Nephron (organoid): ENCODE measurements around the gene CD226.

Source experiments
- H3K27ac Mint-ChIP-seq, 3 experiments: 2 replicates each; pipeline ENCODE4 v1.8.0; 2020; ENCODE audit warnings: mixed read lengths in 3 of 3, mild to moderate bottlenecking in 2 of 3, moderate library complexity in 1 of 3
- H3K27me3 Mint-ChIP-seq: 2 replicates; pipeline ENCODE4 v1.8.0; 2021; ENCODE audit warnings: low read depth, mild to moderate bottlenecking, moderate library complexity, mixed read lengths
- H3K36me3 Mint-ChIP-seq: 2 replicates; pipeline ENCODE4 v1.8.0; 2020; ENCODE audit warnings: low read depth, mixed read lengths
- H3K4me1 Mint-ChIP-seq: 2 replicates; pipeline ENCODE4 v1.8.0; 2020; ENCODE audit warnings: mixed read lengths
- H3K4me3 Mint-ChIP-seq, 3 experiments: 2 replicates each; pipeline ENCODE4 v1.8.0; 2020; ENCODE audit warnings: mild to moderate bottlenecking in 3 of 3, mixed read lengths in 3 of 3, moderate library complexity in 2 of 3
- H3K9me3 Mint-ChIP-seq: 2 replicates; pipeline ENCODE4 v1.8.0; 2020; ENCODE audit warnings: mixed read lengths
- TF ChIP-seq, protein P1 (sequence below), 3 experiments: fragments of 200-600 bp; sonication (generic); IDR thresholded peaks; one replicate each; pipeline ENCODE4 v1.5.0; 2021; ENCODE audit warnings: antibody characterized with exemption in 3 of 3; ENCODE audit not compliant: unreplicated experiment in 3 of 3

The CD226 gene

DNA sequence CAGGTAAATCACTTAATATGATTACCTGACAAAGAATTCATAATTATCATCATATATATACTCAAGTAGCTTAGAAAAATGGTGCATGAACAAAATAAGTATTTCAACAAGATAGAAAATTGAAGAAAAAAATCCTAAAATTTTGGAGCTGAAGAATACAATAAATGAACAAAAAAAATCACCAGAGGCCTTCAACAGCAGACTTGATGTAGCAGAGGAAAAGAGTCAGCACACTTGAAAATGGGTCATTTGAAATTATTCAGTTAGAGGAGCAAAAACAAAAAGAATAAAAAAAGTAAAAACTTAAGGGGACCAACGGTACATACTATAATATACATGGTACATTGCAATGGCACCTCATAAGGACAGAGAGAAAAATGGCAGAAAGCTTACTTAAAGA, 40.2 kb upstream of the CD226 start:
- Mint-ChIP-seq H3K36me3 (peaks cover 45% of the 10 kb centered on the region), H3K27me3 (no peaks in the 10 kb centered on the region), H3K9me3 (peaks cover 28% of the 10 kb centered on the region), H3K27ac (no peak overlapping the region), H3K4me1 (no peaks in the 10 kb centered on the region), H3K4me3 (no peak overlapping the region)
- TF ChIP-seq, protein P1, sequence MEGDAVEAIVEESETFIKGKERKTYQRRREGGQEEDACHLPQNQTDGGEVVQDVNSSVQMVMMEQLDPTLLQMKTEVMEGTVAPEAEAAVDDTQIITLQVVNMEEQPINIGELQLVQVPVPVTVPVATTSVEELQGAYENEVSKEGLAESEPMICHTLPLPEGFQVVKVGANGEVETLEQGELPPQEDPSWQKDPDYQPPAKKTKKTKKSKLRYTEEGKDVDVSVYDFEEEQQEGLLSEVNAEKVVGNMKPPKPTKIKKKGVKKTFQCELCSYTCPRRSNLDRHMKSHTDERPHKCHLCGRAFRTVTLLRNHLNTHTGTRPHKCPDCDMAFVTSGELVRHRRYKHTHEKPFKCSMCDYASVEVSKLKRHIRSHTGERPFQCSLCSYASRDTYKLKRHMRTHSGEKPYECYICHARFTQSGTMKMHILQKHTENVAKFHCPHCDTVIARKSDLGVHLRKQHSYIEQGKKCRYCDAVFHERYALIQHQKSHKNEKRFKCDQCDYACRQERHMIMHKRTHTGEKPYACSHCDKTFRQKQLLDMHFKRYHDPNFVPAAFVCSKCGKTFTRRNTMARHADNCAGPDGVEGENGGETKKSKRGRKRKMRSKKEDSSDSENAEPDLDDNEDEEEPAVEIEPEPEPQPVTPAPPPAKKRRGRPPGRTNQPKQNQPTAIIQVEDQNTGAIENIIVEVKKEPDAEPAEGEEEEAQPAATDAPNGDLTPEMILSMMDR (IDR thresholded peaks at IDR 0.05; ENCODE audit: unreplicated experiment in 3 of 3) = no peak

DNA sequence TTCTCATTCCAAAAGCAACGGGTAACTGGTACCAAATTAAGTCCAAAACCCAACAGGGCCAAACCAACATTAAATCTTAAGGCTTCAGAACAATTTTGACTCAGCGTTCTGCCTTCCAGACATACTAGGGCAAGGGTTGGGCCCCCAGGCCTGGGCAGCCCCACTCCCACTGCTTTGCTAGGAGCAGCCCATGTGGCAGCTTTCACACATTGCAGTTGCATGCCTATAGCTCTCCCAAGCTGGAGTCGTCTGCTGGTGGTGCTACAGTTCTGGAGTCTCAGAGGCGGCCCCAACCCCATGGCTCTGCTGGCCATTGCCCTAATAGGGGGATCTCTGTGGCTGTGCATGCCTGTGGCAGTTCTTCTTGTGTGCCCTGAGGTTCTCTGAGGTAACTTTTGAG, 37.6 kb upstream of the CD226 start:
- Mint-ChIP-seq H3K27ac (no peak overlapping the region), H3K4me1 (peaks cover 7% of the 10 kb centered on the region), H3K4me3 (no peak overlapping the region), H3K9me3 (peaks cover 27% of the 10 kb centered on the region), H3K36me3 (peaks cover 40% of the 10 kb centered on the region), H3K27me3 (no peaks in the 10 kb centered on the region)
- TF ChIP-seq, protein P1 (IDR thresholded peaks at IDR 0.05; ENCODE audit: unreplicated experiment in 3 of 3) = no peak

DNA sequence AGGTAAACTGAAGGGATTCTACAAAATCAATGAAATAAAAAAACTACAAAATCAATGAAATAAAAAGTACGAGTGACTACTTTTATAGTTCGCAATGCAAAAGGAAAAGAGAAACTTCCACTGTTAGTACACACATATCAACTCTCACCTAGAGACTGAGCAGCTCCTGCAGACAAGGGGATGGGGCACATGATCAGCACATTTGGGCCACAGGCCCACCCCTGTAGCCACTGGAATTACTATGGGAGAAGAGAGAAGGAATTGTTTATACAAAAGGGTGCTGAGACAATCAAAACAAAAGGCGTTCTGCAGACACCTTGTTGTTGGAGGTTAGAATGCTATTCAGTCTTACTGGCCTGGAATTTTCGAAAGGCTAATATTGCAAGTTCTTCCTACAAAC, 34.7 kb upstream of the CD226 start:
- peaks cover 9% of the 10 kb centered on the region for H3K9me3 Mint-ChIP-seq
- peaks cover 7% of the 10 kb centered on the region for H3K4me1 Mint-ChIP-seq
- H3K36me3 Mint-ChIP-seq = peaks cover 32% of the 10 kb centered on the region
- H3K27ac Mint-ChIP-seq = no peak overlapping the region
- H3K27me3 Mint-ChIP-seq = no peaks in the 10 kb centered on the region
- H3K4me3 Mint-ChIP-seq = no peak overlapping the region
- TF ChIP-seq, protein P1 (IDR thresholded peaks at IDR 0.05; ENCODE audit: unreplicated experiment in 3 of 3) = no peak

DNA sequence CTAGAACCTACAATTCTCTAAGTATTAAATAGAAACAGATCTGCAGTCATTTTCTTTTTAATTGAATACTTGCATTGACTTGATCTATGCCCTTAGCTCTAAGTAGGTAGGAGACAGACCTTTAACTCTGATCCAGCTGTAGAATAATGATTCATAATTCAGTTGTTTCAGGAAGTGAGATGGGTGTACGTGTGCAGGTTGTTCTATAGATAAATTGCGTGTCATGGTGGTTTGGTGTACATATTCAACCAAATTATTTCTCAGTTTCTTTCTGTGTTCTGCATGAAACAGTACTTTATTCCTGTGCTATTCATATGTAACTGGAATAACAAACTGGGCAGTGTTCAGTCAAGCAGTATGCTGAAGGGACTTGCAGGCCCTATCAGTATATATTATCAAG, 34.3 kb upstream of the CD226 start:
- H3K27ac Mint-ChIP-seq = no peak overlapping the region
- TF ChIP-seq, protein P1 (IDR thresholded peaks at IDR 0.05; ENCODE audit: unreplicated experiment in 3 of 3) = no peak
- H3K27me3 Mint-ChIP-seq = no peaks in the 10 kb centered on the region
- peaks cover 32% of the 10 kb centered on the region for H3K36me3 Mint-ChIP-seq
- no peak overlapping the region for H3K4me3 Mint-ChIP-seq
- peaks cover 7% of the 10 kb centered on the region for H3K4me1 Mint-ChIP-seq
- H3K9me3 Mint-ChIP-seq = peaks cover 9% of the 10 kb centered on the region

DNA sequence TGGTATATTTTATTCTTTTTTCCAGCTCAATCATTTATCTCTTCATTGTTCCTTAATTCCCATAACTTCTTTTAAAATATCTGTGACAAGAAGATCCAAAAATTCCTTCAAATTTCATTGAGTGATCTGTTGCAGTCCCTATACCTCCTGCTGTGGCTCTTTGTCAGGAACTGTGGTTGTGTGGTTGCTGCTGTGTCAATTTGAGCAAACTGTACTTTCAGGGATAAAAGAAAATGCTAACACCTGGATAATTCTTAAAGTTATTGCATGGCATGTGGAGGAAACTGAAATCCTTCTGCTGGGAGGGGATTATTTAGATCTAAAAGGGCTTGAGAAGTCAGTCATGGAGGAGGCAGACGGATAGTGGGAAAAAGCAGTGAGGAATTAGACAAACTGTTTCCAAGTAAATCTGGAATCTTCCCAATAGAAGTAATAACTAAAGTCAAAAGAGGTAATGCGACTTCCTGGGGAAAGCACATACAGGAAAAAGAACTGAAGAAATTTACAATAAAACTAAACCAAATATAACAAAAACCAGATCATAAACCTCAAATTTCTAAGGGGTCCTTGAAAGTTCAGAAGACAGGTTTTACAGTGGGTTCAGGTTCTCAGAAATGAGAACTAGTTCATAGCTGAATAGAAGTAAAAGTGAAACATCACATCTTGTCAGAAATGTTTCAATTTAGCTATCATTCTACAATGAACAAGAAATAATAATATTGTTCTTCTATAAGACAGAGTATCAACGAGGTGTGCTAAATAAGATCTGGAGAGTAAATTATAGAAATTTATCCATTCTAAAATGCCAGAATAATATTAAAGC, 33.5 kb upstream of the CD226 start:
- TF ChIP-seq, protein P1 (IDR thresholded peaks at IDR 0.05; ENCODE audit: unreplicated experiment in 3 of 3) = no peak
- Mint-ChIP-seq H3K36me3 (peaks cover 32% of the 10 kb centered on the region), H3K27ac (peak overlapping the region; percentile 17 to 80 (median 28)), H3K4me1 (peaks cover 7% of the 10 kb centered on the region), H3K9me3 (peaks cover 14% of the 10 kb centered on the region), H3K4me3 (no peak overlapping the region), H3K27me3 (no peaks in the 10 kb centered on the region)

DNA sequence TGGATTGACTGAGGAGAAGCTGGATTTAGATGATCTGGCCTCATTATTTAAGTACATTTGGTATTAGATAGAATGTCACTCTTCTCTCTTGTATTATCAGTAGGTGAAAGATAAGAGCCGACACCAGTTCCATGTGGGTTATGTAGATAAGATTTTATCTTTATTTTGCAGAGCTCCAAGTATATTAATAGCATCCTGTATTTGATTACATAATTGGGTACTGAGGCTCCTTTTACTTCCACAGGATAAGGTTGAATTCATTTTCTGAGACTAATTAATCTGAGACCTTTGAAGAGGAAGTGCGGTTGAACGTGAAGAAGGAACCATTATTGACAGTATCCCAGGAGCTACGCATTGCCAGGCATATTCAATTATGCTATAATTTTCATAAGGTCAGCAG, 32.8 kb upstream of the CD226 start:
- no peak overlapping the region for H3K4me3 Mint-ChIP-seq
- H3K27me3 Mint-ChIP-seq = no peaks in the 10 kb centered on the region
- H3K36me3 Mint-ChIP-seq = peaks cover 34% of the 10 kb centered on the region

More for the DNA sequence above, 32.8 kb upstream of the CD226 start:
- Mint-ChIP-seq H3K9me3 (peaks cover 21% of the 10 kb centered on the region), H3K27ac (peak overlapping the region in 1 of 3 experiments; percentile 80), H3K4me1 (peaks cover 7% of the 10 kb centered on the region)
- TF ChIP-seq, protein P1 (IDR thresholded peaks at IDR 0.05; ENCODE audit: unreplicated experiment in 3 of 3) = no peak
